GM23248 (cell line): ENCODE measurements around the gene XPO4. TPM values are rescaled to one million over a fixed set of nuclear protein-coding genes. Genes with fewer than 3 reads are reported as not detected.

Experiments
- DNase-seq: peaks from one replicate; pipeline ENCODE4 v3.0.0-alpha.2; 2015
- H2AFZ ChIP-seq: fragments of 200-600 bp; sonication (generic); 2 replicates; pipeline ENCODE4 v1.6.1; 2016; ENCODE audit warnings: antibody characterized with exemption
- H3F3A ChIP-seq: fragments of 200-600 bp; sonication (generic); 2 replicates; pipeline ENCODE4 v1.6.1; 2016; ENCODE audit warnings: mild to moderate bottlenecking, antibody characterized with exemption, mixed run types; ENCODE audit not compliant: insufficient read depth
- H3K27ac ChIP-seq: fragments of 200-600 bp; sonication (generic); 2 replicates; pipeline ENCODE4 v1.5.1; 2016; ENCODE audit warnings: mild to moderate bottlenecking
- H3K27me3 ChIP-seq: fragments of 200-600 bp; sonication (generic); replicated peaks from 2 replicates; pipeline ENCODE4 v1.6.1; 2016; ENCODE audit warnings: mild to moderate bottlenecking; ENCODE audit not compliant: insufficient read depth
- H3K36me3 ChIP-seq: fragments of 200-600 bp; sonication (generic); 2 replicates; pipeline ENCODE4 v1.6.1; 2016; ENCODE audit warnings: low read depth, mild to moderate bottlenecking
- H3K4me1 ChIP-seq: fragments of 200-600 bp; sonication (generic); 2 replicates; pipeline ENCODE4 v1.6.1; 2016; ENCODE audit warnings: mild to moderate bottlenecking; ENCODE audit not compliant: insufficient read depth
- H3K4me2 ChIP-seq: fragments of 200-600 bp; sonication (generic); one replicate; pipeline ENCODE4 v1.6.1; 2016; ENCODE audit warnings: mild to moderate bottlenecking; ENCODE audit not compliant: unreplicated experiment
- H3K4me3 ChIP-seq: fragments of 200-600 bp; sonication (generic); 2 replicates; pipeline ENCODE4 v1.5.1; 2016; ENCODE audit warnings: mild to moderate bottlenecking
- H3K79me2 ChIP-seq: fragments of 200-600 bp; sonication (generic); 2 replicates; pipeline ENCODE4 v1.6.1; 2016; ENCODE audit warnings: mild to moderate bottlenecking; ENCODE audit not compliant: insufficient read depth
- H3K9ac ChIP-seq: fragments of 200-600 bp; sonication (generic); 2 replicates; pipeline ENCODE4 v1.6.1; 2016; ENCODE audit warnings: mild to moderate bottlenecking
- H3K9me2 ChIP-seq: fragments of 200-600 bp; sonication (generic); 2 replicates; pipeline ENCODE4 v1.6.1; 2016; ENCODE audit warnings: mixed run types, mild to moderate bottlenecking, moderate library complexity; ENCODE audit not compliant: insufficient read depth
- H3K9me3 ChIP-seq: fragments of 200-600 bp; sonication (generic); one replicate; pipeline ENCODE4 v1.6.1; 2017; ENCODE audit warnings: low read depth
- H4K20me1 ChIP-seq: fragments of 200-600 bp; sonication (generic); 2 replicates; pipeline ENCODE4 v1.6.0; 2016; ENCODE audit not compliant: insufficient read depth
- EZH2 ChIP-seq: fragments of 200-600 bp; sonication (generic); IDR thresholded peaks from 2 replicates; pipeline ENCODE4 v1.6.1; 2018; ENCODE audit warnings: antibody characterized with exemption, mild to moderate bottlenecking; ENCODE audit not compliant: insufficient read depth, poor library complexity, severe bottlenecking
- EZH2phosphoT487 ChIP-seq: fragments of 200-600 bp; sonication (generic); IDR thresholded peaks from 2 replicates; pipeline ENCODE4 v1.6.1; 2018; ENCODE audit warnings: antibody characterized with exemption, moderate library complexity, mild to moderate bottlenecking, low read depth; ENCODE audit not compliant: insufficient read depth
- WGBS, 2 experiments: methylation state at CpG; one replicate each; pipeline ENCODE4 v1.1.6; 2015 to 2017; ENCODE audit warnings: low lambda C conversion rate in 2 of 2, low coverage in 1 of 2; ENCODE audit errors: missing lambda C conversion rate in 2 of 2; 5-methylcytosine and 5-hydroxymethylcytosine counted together
- in situ Hi-C: fragments of 300-500 bp; cut with MboI; formaldehyde crosslinking; loops from 2 replicates; pipeline ENCODE4 v1.15.0; 2020
- polyA plus RNA-seq: library from polyadenylated mRNA; unstranded; fragments of >200 nt; fragmentation: Nextera tagmentation; extraction: Ambion mirVana; gene quantifications from 2 replicates; pipeline ENCODE4 v1.2.1, GENCODE V29; 2016
- total RNA-seq: library from RNA; depleted of rRNA; stranded (reverse); fragments of >200 nt; shearing (Covaris generic); gene quantifications from 2 replicates; pipeline ENCODE4 v1.2.3, GENCODE V29; 2014

The XPO4 gene
- total and polyA plus RNA-seq, 2 experiments from 2014 or later, result 4.9 to 15.0 TPM

GRCh38 chr13:20819715-20820114 lies 82.8 kb downstream of the XPO4 start:
- Histone ChIP-seq H3K27me3 (no peaks in the 10 kb centered on the region), H3K4me2 (no peak overlapping the region), H3K9me3 (no peaks in the 10 kb centered on the region), H3K4me1 (peaks cover 38% of the 10 kb centered on the region), H4K20me1 (no peaks in the 10 kb centered on the region), H3F3A (peaks cover 12% of the 10 kb centered on the region), H3K9ac (no peak overlapping the region), H2AFZ (no peak overlapping the region), H3K27ac (no peak overlapping the region), H3K36me3 (no peaks in the 10 kb centered on the region), H3K9me2 (no peaks in the 10 kb centered on the region), H3K4me3 (no peak overlapping the region), H3K79me2 (no peaks in the 10 kb centered on the region)
- in situ Hi-C loops, result no loop called here
- no peak for DNase-seq
- no peak for TF ChIP-seq EZH2
- TF ChIP-seq EZH2phosphoT487, result no peak
- WGBS, 2 experiments, result 96 to 100% methylated on average over 3 of the region's 3 CpGs

- Histone ChIP-seq H3K9ac (no peak overlapping the region), H3F3A (peaks cover 37% of the 10 kb centered on the region), H3K79me2 (no peaks in the 10 kb centered on the region), H2AFZ (no peak overlapping the region), H3K27me3 (no peaks in the 10 kb centered on the region), H4K20me1 (no peaks in the 10 kb centered on the region; the same call in 1 of the 2 replicates), H3K9me2 (no peaks in the 10 kb centered on the region), H3K36me3 (no peaks in the 10 kb centered on the region), H3K4me1 (peaks cover 38% of the 10 kb centered on the region), H3K9me3 (no peaks in the 10 kb centered on the region), H3K27ac (0 out of 2 replicates have a peak overlapping the region, but pooled peaks have one; percentile 2), H3K4me3 (no peak overlapping the region), H3K4me2 (no peak overlapping the region)
- DNase-seq, result peak; percentile 28
- TF ChIP-seq EZH2 (no peak), EZH2phosphoT487 (no peak)
- in situ Hi-C loops, result no loop called here
- WGBS, 2 experiments, result 13 to 25% methylated on average over 1 of the region's 1 CpG
These were observed 87.1 kb downstream of the XPO4 start for GRCh38 chr13:20815464-20815863.

DNA sequence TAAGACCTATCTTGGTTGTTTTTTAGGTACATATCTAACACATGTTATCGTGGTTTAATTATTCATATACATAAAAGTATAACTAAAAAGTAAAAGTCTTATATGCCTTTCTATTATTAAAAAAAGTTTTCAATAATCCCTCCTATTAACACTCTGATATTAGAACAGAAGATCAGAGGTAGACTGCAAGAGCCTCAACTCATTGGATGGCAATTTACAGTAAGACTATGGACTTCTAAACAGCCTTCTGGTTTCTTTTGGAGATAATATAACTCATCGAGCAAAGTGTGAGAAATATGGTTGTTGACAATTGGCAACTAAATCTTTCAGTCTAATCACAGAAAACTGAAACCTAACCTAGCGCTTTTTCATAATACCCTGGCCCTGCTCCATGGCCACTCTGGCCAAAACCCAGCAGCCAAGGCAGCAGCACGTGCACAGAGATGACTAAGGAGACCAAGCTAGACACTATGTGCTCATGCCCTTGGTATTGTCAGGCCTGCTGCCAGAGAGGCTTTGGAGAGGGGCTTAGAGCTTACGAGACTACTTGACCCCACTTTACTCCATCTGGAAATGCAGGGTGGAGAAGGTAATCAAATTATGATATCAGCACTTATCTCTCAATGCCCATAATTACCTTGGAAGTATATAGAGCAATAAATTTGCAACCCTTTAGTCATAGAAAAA lies 88.2 kb downstream of the XPO4 start:
- no peaks in the 10 kb centered on the region for H3K9me2 ChIP-seq
- no peaks in the 10 kb centered on the region for H3K36me3 ChIP-seq
- peak overlapping the region; percentile 62 for H3K4me3 ChIP-seq
- WGBS, 2 experiments, result 2 to 3% methylated on average over 5 of the region's 5 CpGs
- peak overlapping the region; percentile 45 for H3K9ac ChIP-seq
- H3K27me3 ChIP-seq, result no peaks in the 10 kb centered on the region
- peak overlapping the region; percentile 77 for H3K27ac ChIP-seq
- H3K4me1 ChIP-seq, result peaks cover 38% of the 10 kb centered on the region
- H3K79me2 ChIP-seq, result no peaks in the 10 kb centered on the region
- H3K4me2 ChIP-seq, result peak overlapping the region; percentile 80
- peak; percentile 93 for DNase-seq
- H4K20me1 ChIP-seq, result no peaks in the 10 kb centered on the region; the same call in 1 of the 2 replicates
- H2AFZ ChIP-seq, result no peak overlapping the region
- peaks cover 37% of the 10 kb centered on the region for H3F3A ChIP-seq
- in situ Hi-C loops, result no loop called here
- TF ChIP-seq EZH2, result no peak
- TF ChIP-seq EZH2phosphoT487, result peak; percentile 28; the same call in 1 of the 2 replicates
- no peaks in the 10 kb centered on the region for H3K9me3 ChIP-seq

DNA sequence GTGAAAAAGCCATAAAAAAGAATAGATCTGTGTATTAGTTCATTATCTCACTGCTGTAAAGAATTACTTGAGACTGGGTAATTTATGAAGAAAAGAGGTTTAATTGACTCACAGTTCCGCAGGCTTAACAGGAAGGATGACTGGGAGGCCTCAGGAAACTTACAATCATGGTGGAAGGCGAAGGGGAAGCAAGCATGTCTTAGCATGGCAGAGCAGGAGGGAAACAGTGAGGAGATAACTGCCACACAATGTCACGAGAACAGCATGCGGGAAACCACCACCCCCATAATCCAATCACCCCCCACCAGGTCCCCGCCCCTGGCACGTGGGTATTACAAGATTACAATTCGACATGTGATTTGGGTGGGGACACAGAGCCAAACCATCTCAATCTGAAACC lies 89.7 kb downstream of the XPO4 start:
- H4K20me1 ChIP-seq, result no peaks in the 10 kb centered on the region; the same call in 1 of the 2 replicates
- H3K27me3 ChIP-seq, result no peaks in the 10 kb centered on the region
- peaks cover 37% of the 10 kb centered on the region for H3F3A ChIP-seq
- no peak overlapping the region for H2AFZ ChIP-seq
- WGBS, 2 experiments, result 77 to 79% methylated on average over 7 of the region's 7 CpGs
- H3K4me2 ChIP-seq, result peak overlapping the region; percentile 80
- no peaks in the 10 kb centered on the region for H3K9me2 ChIP-seq
- H3K27ac ChIP-seq, result no peak overlapping the region
- no peak for DNase-seq
- peaks cover 5% of the 10 kb centered on the region for H3K36me3 ChIP-seq
- no peak for TF ChIP-seq EZH2phosphoT487
- TF ChIP-seq EZH2, result no peak
- H3K4me1 ChIP-seq, result peaks cover 38% of the 10 kb centered on the region
- H3K79me2 ChIP-seq, result no peaks in the 10 kb centered on the region
- H3K4me3 ChIP-seq, result no peak overlapping the region
- no peaks in the 10 kb centered on the region for H3K9me3 ChIP-seq
- in situ Hi-C loops, result no loop called here
- no peak overlapping the region for H3K9ac ChIP-seq
